CD4-positive, CD25-positive, alpha-beta regulatory T cell (primary cell): ENCODE results near the gene MLX. TPM values are rescaled to one million over a fixed set of nuclear protein-coding genes. Genes with fewer than 3 reads are reported as not detected.

Experiments
- ATAC-seq, 2 donors: fragments of 150-1000 bp; cut with Tn5 transposase; one replicate each; pipeline ENCODE4 v1.10.0; 2021; ENCODE audit warnings: low read depth in 2 of 2, moderate number of reproducible peaks in 2 of 2, moderate library complexity in 1 of 2
- DNase-seq, 3 donors: peaks; one replicate each; pipeline versions ENCODE4 v3.0.0 to v3.0.0-alpha.2; 2012 to 2022; ENCODE audit warnings: mixed read lengths in 1 of 3
- H3K27ac ChIP-seq: one replicate; pipeline ENCODE4 v1.7.0; 2013; ENCODE audit warnings: mild to moderate bottlenecking, low read length; ENCODE audit not compliant: insufficient read depth, poor library complexity, severe bottlenecking
- H3K27me3 ChIP-seq: one replicate; pipeline ENCODE4 v1.7.0; 2013; ENCODE audit warnings: low read length; ENCODE audit not compliant: control insufficient read depth, insufficient read depth
- H3K36me3 ChIP-seq: one replicate; pipeline ENCODE4 v1.7.0; 2013; ENCODE audit warnings: mild to moderate bottlenecking, low read length, moderate library complexity; ENCODE audit not compliant: control insufficient read depth, insufficient read depth
- H3K4me1 ChIP-seq: 2 replicates; pipeline ENCODE4 v1.7.0; 2013; ENCODE audit warnings: mild to moderate bottlenecking, low read length; ENCODE audit not compliant: insufficient read depth, control insufficient read depth, poor library complexity, severe bottlenecking
- H3K4me3 ChIP-seq: one replicate; pipeline ENCODE4 v1.7.0; 2013; ENCODE audit warnings: low read depth, mild to moderate bottlenecking, low read length, moderate library complexity
- H3K9me3 ChIP-seq, 2 experiments: 1 replicate in 1 of 2; 2 replicates in 1 of 2; pipeline ENCODE4 v1.7.0; 2013; ENCODE audit warnings: low read length in 2 of 2, mild to moderate bottlenecking in 1 of 2, moderate library complexity in 1 of 2; ENCODE audit not compliant: control insufficient read depth in 2 of 2
- H3K27ac Mint-ChIP-seq, 3 donors: one replicate each; pipeline ENCODE4 v1.8.0; 2020 to 2022; ENCODE audit warnings: mild to moderate bottlenecking in 3 of 3, mixed read lengths in 3 of 3, moderate library complexity in 2 of 3
- H3K27me3 Mint-ChIP-seq: one replicate; pipeline ENCODE4 v1.8.0; 2022; ENCODE audit warnings: mild to moderate bottlenecking, mixed read lengths
- H3K36me3 Mint-ChIP-seq: one replicate; pipeline ENCODE4 v1.8.0; 2020; ENCODE audit warnings: mixed read lengths
- H3K4me1 Mint-ChIP-seq, 4 donors: one replicate each; pipeline ENCODE4 v1.8.0; 2020 to 2022; ENCODE audit warnings: mixed read lengths in 4 of 4, mild to moderate bottlenecking in 1 of 4
- H3K4me3 Mint-ChIP-seq, 4 donors: one replicate each; pipeline ENCODE4 v1.8.0; 2020 to 2022; ENCODE audit warnings: mild to moderate bottlenecking in 4 of 4, mixed read lengths in 4 of 4, moderate library complexity in 3 of 4
- H3K9me3 Mint-ChIP-seq, 7 donors: one replicate each; pipeline ENCODE4 v1.8.0; 2020 to 2022; ENCODE audit warnings: mixed read lengths in 7 of 7, mild to moderate bottlenecking in 3 of 7, moderate library complexity in 2 of 7
- polyA plus RNA-seq, 4 donors: library from polyadenylated mRNA; unstranded; fragments of 300-500 nt; fragmentation: Illumina TruSeq; gene quantifications; one replicate each; pipeline ENCODE4 v1.2.3, GENCODE V29; 2021
- total RNA-seq: library from RNA; stranded (reverse); gene quantifications from one replicate; pipeline ENCODE4 v1.2.3, GENCODE V29; 2022

The MLX gene
- total and polyA plus RNA-seq, 5 donors from 2014 or later, result 40.8 to 55.4 (median 44.7) TPM

DNA sequence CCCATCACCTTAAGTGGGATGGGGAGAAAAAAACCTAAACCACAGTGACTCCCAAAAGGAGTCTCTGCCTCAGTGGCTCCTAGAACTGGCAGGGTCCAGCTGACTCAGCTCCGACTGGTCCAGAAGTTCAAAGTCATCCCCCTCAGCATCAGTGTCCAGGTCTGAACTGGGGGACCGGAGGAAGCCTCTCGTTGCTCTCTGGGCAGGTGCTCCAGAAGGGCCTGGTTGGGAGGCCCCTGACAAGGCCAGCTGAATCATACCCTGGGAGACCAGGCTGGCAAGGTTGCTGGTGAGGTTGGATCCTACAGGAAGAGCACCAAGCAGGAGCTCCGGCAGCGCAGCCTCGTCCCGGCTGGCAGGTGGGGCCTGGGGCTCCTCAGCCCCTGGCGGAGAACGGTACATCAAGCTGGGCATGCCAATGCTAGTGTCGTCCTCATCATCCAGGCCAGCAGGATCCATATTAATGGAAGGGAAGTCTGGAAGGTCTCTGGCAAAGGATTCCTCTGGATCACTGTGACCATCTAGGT is 14.9 kb downstream of the MLX start:
- DNase-seq (no peak), ATAC-seq (no peak)
- Histone ChIP-seq H3K27ac (no peak overlapping the region), H3K36me3 (peaks cover 67% of the 10 kb centered on the region), H3K27me3 (no peaks in the 10 kb centered on the region), H3K9me3 (no peaks in the 10 kb centered on the region), H3K4me1 (peaks cover 19% of the 10 kb centered on the region), H3K4me3 (no peak overlapping the region)
- Mint-ChIP-seq H3K4me3 (no peak overlapping the region), H3K27me3 (no peaks in the 10 kb centered on the region), H3K36me3 (peaks cover 21% of the 10 kb centered on the region), H3K27ac (no peak overlapping the region), H3K9me3 (no peaks in the 10 kb centered on the region), H3K4me1 (peaks cover 0 to 29% (median 20%) of the 10 kb centered on the region in 4 donors)

- H3K9me3 ChIP-seq, result no peaks in the 10 kb centered on the region
- Mint-ChIP-seq H3K36me3 (peaks cover 27% of the 10 kb centered on the region), H3K4me1 (peaks cover 0 to 18% (median 10%) of the 10 kb centered on the region in 4 donors), H3K27me3 (no peaks in the 10 kb centered on the region), H3K9me3 (no peaks in the 10 kb centered on the region), H3K4me3 (no peak overlapping the region), H3K27ac (peak overlapping the region in 1 of 3 donors; percentile 26)
- ATAC-seq (no peak), DNase-seq (no peak)
- H3K27me3 ChIP-seq, result no peaks in the 10 kb centered on the region
- no peaks in the 10 kb centered on the region for H3K4me1 ChIP-seq
- H3K36me3 ChIP-seq, result peaks cover 92% of the 10 kb centered on the region
- H3K4me3 ChIP-seq, result no peak overlapping the region
- H3K27ac ChIP-seq, result no peak overlapping the region
Measured at GRCh38 chr17:42584880-42585279, 18.0 kb downstream of the MLX start.

GRCh38 chr17:42585353-42585752 is 18.5 kb downstream of the MLX start:
- Mint-ChIP-seq H3K4me3 (no peak overlapping the region), H3K27ac (peak overlapping the region in 1 of 3 donors; percentile 23), H3K27me3 (no peaks in the 10 kb centered on the region), H3K9me3 (no peaks in the 10 kb centered on the region), H3K36me3 (peaks cover 27% of the 10 kb centered on the region), H3K4me1 (peaks cover 0 to 18% (median 10%) of the 10 kb centered on the region in 4 donors)
- no peak for DNase-seq
- Histone ChIP-seq H3K27me3 (no peaks in the 10 kb centered on the region), H3K36me3 (peaks cover 93% of the 10 kb centered on the region), H3K27ac (no peak overlapping the region), H3K4me3 (no peak overlapping the region), H3K4me1 (no peaks in the 10 kb centered on the region), H3K9me3 (no peaks in the 10 kb centered on the region)
- ATAC-seq, result no peak

DNA sequence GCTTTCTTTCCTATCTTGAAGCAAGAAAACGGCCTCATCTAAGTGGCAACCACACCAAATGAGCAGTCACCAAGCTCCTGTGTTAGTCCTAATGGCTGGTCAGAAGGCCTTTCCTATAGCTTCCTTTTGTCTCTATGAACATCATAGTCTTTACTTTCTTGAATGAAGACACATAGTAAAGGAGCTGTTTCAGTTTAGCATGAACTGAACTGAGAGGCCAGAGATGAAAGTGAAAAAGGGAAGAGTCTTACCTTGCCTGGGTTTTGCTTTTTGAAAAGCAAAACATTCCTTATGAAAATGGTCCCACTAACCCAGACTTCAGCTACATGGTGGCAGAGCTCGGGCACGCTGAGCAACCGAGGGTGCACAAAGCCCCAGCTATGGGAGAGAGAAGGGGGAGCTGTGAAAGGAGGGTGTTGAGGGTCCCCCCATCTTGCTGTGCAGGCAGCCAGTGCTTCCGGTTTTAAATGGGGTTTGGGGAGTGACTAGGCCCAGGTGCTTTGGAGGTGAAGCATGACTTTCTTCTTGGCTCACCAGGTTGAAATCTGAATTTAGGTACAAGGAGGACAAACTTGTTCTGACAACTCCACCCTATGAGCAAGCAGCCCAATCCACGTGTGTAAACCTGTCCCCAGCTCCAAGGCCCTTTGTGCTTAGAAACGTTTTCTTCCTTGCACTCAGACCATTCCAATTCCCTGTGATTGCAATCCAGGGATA is 19.8 kb downstream of the MLX start:
- H3K27ac ChIP-seq, result no peak overlapping the region
- H3K4me3 Mint-ChIP-seq, result no peak overlapping the region
- DNase-seq (no peak), ATAC-seq (no peak)
- H3K36me3 ChIP-seq, result peaks cover 94% of the 10 kb centered on the region
- no peaks in the 10 kb centered on the region for H3K27me3 Mint-ChIP-seq
- no peaks in the 10 kb centered on the region for H3K27me3 ChIP-seq
- peaks cover 0 to 19% (median 11%) of the 10 kb centered on the region in 4 donors for H3K4me1 Mint-ChIP-seq
- no peaks in the 10 kb centered on the region for H3K4me1 ChIP-seq
- H3K4me3 ChIP-seq, result no peak overlapping the region
- H3K27ac Mint-ChIP-seq, result peak overlapping the region in 2 of 3 donors; percentile 73 to 76
- H3K36me3 Mint-ChIP-seq, result peaks cover 28% of the 10 kb centered on the region
- no peaks in the 10 kb centered on the region for H3K9me3 Mint-ChIP-seq
- no peaks in the 10 kb centered on the region for H3K9me3 ChIP-seq

GRCh38 chr17:42590886-42591285 is 24.0 kb downstream of the MLX start:
- no peaks in the 10 kb centered on the region for H3K4me1 ChIP-seq
- Mint-ChIP-seq H3K36me3 (peaks cover 17% of the 10 kb centered on the region), H3K4me1 (peaks cover 0 to 35% (median 17%) of the 10 kb centered on the region in 4 donors), H3K4me3 (no peak overlapping the region), H3K27ac (no peak overlapping the region), H3K9me3 (no peaks in the 10 kb centered on the region), H3K27me3 (no peaks in the 10 kb centered on the region)
- H3K36me3 ChIP-seq, result peaks cover 69% of the 10 kb centered on the region
- ATAC-seq (no peak), DNase-seq (no peak)
- no peak overlapping the region for H3K4me3 ChIP-seq
- H3K27ac ChIP-seq, result no peak overlapping the region
- H3K9me3 ChIP-seq, result no peaks in the 10 kb centered on the region
- H3K27me3 ChIP-seq, result no peaks in the 10 kb centered on the region

GRCh38 chr17:42591411-42591810 is 24.5 kb downstream of the MLX start:
- Mint-ChIP-seq H3K36me3 (peaks cover 19% of the 10 kb centered on the region), H3K27ac (no peak overlapping the region), H3K4me3 (no peak overlapping the region), H3K27me3 (no peaks in the 10 kb centered on the region), H3K9me3 (no peaks in the 10 kb centered on the region), H3K4me1 (peaks cover 3 to 36% (median 18%) of the 10 kb centered on the region in 4 donors)
- DNase-seq (no peak), ATAC-seq (no peak)
- no peaks in the 10 kb centered on the region for H3K27me3 ChIP-seq
- H3K4me1 ChIP-seq, result no peaks in the 10 kb centered on the region
- peaks cover 68% of the 10 kb centered on the region for H3K36me3 ChIP-seq
- H3K4me3 ChIP-seq, result no peak overlapping the region
- H3K9me3 ChIP-seq, result no peaks in the 10 kb centered on the region
- no peak overlapping the region for H3K27ac ChIP-seq

DNA sequence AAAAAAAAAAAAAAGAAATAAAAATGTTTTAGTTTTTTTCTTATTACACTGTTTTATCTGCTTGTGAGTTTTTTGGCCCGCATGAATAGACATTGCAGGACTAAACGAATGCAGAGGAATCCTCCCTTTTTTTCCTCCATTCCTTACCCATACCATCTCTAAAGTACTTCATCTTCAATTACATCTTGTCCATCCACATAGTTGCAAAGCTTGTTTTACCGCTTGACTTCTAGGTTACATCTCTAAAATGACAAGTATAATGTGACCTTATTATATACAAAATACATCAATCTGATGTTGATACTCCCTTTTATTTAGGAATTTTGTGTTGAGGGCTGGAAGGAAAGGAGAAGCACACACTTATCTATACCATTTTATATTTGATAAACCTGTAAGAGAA is 29.5 kb downstream of the MLX start:
- H3K36me3 Mint-ChIP-seq, result peaks cover 16% of the 10 kb centered on the region
- Histone ChIP-seq H3K27me3 (no peaks in the 10 kb centered on the region), H3K27ac (no peak overlapping the region), H3K36me3 (peaks cover 45% of the 10 kb centered on the region), H3K9me3 (no peaks in the 10 kb centered on the region), H3K4me1 (peaks cover 13% of the 10 kb centered on the region), H3K4me3 (no peak overlapping the region)
- H3K27me3 Mint-ChIP-seq, result no peaks in the 10 kb centered on the region
- no peaks in the 10 kb centered on the region for H3K9me3 Mint-ChIP-seq
- DNase-seq, result no peak
- H3K27ac Mint-ChIP-seq, result peak overlapping the region in 2 of 3 donors; percentile 15 to 39
- no peak for ATAC-seq
- H3K4me1 Mint-ChIP-seq, result peaks cover 9 to 53% (median 26%) of the 10 kb centered on the region in 4 donors
- H3K4me3 Mint-ChIP-seq, result peak overlapping the region in 1 of 4 donors; percentile 1

GRCh38 chr17:42598905-42599304 is 32.0 kb downstream of the MLX start:
- H3K4me3 Mint-ChIP-seq, result peak overlapping the region in 3 of 4 donors; percentile 3 to 45 (median 35)

More at GRCh38 chr17:42598905-42599304, 32.0 kb downstream of the MLX start:
- no peaks in the 10 kb centered on the region for H3K9me3 Mint-ChIP-seq
- H3K36me3 Mint-ChIP-seq, result peaks cover 20% of the 10 kb centered on the region
- no peaks in the 10 kb centered on the region for H3K27me3 Mint-ChIP-seq
- H3K27ac Mint-ChIP-seq, result peak overlapping the region in 2 of 3 donors; percentile 30 to 67
- H3K27me3 ChIP-seq, result no peaks in the 10 kb centered on the region
- H3K4me1 Mint-ChIP-seq, result peaks cover 20 to 57% (median 32%) of the 10 kb centered on the region in 4 donors
- DNase-seq (no peak), ATAC-seq (no peak)
- H3K36me3 ChIP-seq, result peaks cover 42% of the 10 kb centered on the region
- H3K9me3 ChIP-seq, result no peaks in the 10 kb centered on the region
- H3K4me3 ChIP-seq, result peak overlapping the region; percentile 37
- no peak overlapping the region for H3K27ac ChIP-seq
- peaks cover 29% of the 10 kb centered on the region for H3K4me1 ChIP-seq
